Measurements from ENCODE around the gene LENEP.
"Not testable (repeated sequence)": the region's sequence is repeated elsewhere in the genome, so short reads cannot be mapped to it uniquely, and the experiment has no call there.

Gene LENEP

DNA sequence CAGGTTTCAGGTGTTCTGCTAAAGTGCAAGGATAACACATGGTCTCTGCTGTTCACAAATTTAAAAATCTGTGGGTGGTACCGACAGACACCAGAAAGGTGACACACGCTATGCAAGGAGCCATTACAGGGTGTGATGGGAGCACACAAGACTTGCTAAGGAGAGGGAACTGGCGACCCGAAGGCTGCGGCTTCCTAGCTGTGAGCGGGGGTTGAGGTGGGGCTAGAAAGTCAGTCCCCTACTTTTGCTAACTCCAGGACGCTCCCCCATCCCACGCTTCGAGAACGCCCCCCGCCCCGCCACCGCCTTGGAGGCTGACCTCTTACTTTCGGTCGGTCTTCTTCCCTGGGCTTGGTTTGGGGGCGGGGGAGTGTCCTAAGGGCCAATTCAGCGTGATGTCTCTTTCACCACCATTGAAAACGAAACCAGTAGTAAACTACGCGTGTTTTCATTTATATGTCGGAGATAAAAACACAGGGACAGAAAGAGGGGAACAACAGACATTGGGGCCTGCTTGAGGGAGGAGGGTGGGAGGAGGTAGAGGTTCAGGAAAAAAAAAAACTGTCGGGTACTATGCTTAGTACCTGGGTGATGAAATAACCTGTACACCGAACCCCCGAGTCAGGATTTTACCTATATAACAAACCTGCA is 17.9 kb upstream of the LENEP start:
- DNase-seq (ENCODE audit: low read depth): no peak

DNA sequence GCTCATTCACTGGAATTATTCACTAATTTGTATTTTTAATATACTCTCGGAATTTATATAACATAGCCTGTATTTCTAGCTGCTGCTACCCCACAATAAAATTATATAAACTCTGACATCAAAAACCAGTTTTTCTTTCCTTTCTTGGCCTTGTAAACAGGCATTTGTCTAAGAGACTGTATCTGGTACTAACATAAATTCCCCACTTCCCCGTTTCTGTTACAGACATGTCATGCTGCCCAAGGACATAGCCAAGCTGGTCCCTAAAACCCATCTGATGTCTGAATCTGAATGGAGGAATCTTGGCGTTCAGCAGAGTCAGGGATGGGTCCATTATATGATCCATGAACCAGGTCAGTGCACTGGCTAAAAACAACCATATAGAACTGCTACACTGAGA is 15.6 kb upstream of the LENEP start:
- H3K4me3 ChIP-seq (ENCODE audit: low read depth, low read length); DNase-seq (ENCODE audit: low read depth): not testable (repeated sequence)

More for the DNA sequence above, 17.9 kb upstream of the LENEP start:
- H3K4me3 ChIP-seq (ENCODE audit: low read depth, low read length): peak overlapping the region; percentile 75
- TF ChIP-seq, protein P1, sequence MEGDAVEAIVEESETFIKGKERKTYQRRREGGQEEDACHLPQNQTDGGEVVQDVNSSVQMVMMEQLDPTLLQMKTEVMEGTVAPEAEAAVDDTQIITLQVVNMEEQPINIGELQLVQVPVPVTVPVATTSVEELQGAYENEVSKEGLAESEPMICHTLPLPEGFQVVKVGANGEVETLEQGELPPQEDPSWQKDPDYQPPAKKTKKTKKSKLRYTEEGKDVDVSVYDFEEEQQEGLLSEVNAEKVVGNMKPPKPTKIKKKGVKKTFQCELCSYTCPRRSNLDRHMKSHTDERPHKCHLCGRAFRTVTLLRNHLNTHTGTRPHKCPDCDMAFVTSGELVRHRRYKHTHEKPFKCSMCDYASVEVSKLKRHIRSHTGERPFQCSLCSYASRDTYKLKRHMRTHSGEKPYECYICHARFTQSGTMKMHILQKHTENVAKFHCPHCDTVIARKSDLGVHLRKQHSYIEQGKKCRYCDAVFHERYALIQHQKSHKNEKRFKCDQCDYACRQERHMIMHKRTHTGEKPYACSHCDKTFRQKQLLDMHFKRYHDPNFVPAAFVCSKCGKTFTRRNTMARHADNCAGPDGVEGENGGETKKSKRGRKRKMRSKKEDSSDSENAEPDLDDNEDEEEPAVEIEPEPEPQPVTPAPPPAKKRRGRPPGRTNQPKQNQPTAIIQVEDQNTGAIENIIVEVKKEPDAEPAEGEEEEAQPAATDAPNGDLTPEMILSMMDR (IDR thresholded peaks at IDR 0.05; ENCODE audit: control insufficient read depth, extremely low read depth, insufficient read depth): no peak

DNA sequence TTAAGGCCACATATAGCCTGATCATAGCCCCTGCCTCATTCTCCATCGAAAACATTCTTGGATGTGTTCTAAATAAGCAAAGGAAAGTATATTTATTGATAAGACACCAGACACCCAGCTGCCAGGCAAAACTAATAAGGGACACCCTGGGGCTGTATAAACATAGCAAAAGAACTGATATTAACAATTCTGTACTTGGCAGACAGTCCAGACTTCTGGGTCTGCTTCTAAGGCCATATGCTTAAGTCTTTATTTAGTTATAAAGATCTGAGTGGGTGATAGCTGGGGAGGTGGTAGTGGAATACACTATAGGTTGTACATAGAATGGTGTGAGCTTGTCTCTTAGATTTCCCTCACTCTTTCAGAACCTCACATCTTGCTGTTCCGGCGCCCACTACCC is 15.0 kb upstream of the LENEP start:
- no peak overlapping the region for H3K4me3 ChIP-seq (ENCODE audit: low read depth, low read length)
- no peak for DNase-seq (ENCODE audit: low read depth)
- TF ChIP-seq, protein P1 (IDR thresholded peaks at IDR 0.05; ENCODE audit: control insufficient read depth, extremely low read depth, insufficient read depth): no peak

DNA sequence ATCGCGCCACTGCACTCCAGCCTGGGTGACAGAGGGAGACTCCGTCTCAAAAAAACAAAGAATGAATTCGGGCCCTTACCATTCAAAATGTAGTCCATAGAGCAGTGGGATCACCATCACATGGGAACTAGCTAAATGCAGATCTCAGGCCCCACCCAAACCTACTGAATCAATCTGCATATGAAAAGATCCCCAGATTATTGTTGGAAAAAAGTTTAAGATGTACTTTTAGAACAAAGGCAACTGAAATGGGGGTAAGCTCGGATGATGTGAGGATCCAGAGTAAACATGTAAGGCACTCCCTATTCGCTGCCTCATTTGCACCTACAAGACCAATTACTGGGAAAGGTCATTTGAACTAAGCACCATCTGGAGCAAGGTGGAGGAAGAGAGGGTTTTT is 11.0 kb upstream of the LENEP start:
- no peak for DNase-seq (ENCODE audit: low read depth)
- H3K4me3 ChIP-seq (ENCODE audit: low read depth, low read length): peak overlapping the region; percentile 74
- TF ChIP-seq, protein P1 (IDR thresholded peaks at IDR 0.05; ENCODE audit: control insufficient read depth, extremely low read depth, insufficient read depth): no peak

DNA sequence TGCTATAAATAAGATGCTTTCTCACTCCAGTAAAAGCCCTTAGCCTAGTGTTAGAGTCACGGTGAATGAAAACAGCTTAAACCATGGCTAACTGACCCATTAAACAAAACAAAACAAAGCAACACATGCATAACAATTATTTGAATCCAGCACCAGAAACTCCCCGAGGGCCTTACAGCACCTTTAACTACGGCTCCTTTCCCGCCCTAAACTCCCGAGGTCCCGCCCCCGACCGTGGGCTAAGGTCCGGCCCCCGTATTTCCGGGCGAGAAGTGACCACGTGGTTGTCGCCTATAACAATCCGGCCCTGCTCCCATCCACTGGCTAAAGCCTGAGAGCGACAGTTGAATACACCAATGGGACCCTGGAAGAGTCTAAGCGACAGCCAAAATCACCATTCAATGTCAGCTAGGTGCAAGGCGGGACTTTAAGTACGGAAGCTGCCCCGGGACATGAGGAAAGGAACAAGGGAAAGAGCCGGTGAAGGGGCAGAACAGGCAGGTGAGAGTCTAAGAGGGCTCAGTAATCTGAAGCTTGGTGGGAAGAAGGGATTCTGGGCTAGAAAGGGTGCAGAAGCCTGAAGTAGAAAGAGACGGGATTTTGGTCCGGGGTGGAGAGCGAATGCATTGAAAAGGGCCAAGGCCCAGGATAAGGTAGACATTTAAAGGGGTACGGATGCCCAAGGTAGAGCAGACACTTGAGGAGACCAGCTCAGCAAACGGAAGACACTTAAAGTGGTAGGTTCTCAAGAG is 10.3 kb upstream of the LENEP start, which contains the start of gene FLAD1:
TSS of gene FLAD1 (plus strand) at position 448 of the 752 bp plus-strand sequence. CDS start 351 bp downstream, outside the sequence.
- peak; percentile 100 for DNase-seq (ENCODE audit: low read depth)
- H3K4me3 ChIP-seq (ENCODE audit: low read depth, low read length): peak within 1 kb of the TSS; percentile 74
- TF ChIP-seq, protein P1 (IDR thresholded peaks at IDR 0.05; ENCODE audit: control insufficient read depth, extremely low read depth, insufficient read depth): no peak

DNA sequence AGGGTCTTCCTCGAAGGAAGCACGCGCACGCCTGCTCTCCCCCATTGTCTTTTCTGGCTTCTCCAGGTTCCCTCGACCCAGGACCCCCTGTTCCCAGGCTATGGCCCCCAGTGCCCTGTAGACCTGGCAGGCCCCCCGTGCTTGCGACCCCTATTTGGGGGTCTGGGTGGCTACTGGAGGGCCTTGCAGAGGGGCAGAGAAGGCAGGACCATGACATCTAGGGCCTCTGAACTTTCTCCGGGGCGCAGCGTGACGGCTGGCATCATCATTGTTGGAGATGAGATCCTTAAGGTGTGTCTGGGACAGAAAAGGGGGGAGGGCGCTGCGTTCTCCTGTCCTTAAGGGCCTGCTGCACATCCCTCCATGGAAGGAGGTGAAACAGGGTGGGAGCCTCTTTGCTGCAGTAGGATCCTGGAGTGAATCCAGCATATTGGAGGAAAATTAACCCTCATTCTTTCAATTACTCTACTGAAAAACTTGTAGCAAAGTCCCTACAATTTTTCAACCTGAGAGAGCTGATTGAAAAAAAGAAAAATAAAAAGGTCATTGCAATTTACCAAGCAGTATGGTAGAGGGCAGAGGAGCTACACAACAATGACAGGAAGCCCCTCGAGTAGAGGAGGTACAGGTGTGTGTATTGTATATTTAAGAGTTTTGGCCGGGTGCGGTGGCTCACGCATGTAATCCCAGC is 9.5 kb upstream of the LENEP start:
- DNase-seq (ENCODE audit: low read depth): no peak
- H3K4me3 ChIP-seq (ENCODE audit: low read depth, low read length): peak overlapping the region; percentile 74
- TF ChIP-seq, protein P1 (IDR thresholded peaks at IDR 0.05; ENCODE audit: control insufficient read depth, extremely low read depth, insufficient read depth): no peak

DNA sequence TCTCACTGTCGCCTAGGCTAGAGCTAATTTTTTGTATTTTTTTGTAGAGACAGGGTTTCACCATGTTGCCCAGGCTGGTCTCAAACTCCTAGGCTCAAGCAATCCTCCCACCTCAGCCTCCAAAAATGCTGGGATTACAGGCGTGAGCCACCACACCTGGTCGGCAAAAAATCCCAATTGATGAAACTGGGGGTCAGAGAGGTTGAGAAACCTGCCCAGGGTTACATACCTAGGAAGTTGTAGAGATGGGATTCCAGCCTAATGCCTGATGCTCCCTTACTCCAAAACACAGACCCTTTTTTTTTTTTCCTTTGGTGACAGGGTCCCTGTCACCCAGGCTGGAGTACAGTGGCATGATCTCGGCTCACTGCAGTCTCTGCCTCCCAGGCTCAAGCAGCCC is 6.7 kb upstream of the LENEP start:
- not testable (repeated sequence) for H3K4me3 ChIP-seq (ENCODE audit: low read depth, low read length); DNase-seq (ENCODE audit: low read depth)

Measured in LNCaP clone FGC (cell line).